Panc1 (cell line): ENCODE results near the gene GUCY2D. TPM values are rescaled to one million over a fixed set of nuclear protein-coding genes. Genes with fewer than 3 reads are reported as not detected.

Source experiments
- ATAC-seq: fragments of 200-7000 bp; cut with Tn5 transposase; 2 replicates; pipeline ENCODE4 v1.9.1; 2020; ENCODE audit warnings: mild to moderate bottlenecking, moderate library complexity
- BruUV-seq: library from RNA; stranded (reverse); fragments of 400-500 nt; replicated peaks from 2 replicates; lab custom pipeline; 2021; lab: Mats Ljungman, UMichigan
- CTCF ChIA-PET: fragments of 300-600 bp; sonication (Branson Sonifier 250); formaldehyde crosslinking; loops from one replicate; lab custom pipeline; 2022; ENCODE audit warnings: antibody characterized with exemption; lab: Charles Lee
- POLR2A ChIA-PET: fragments of 300-600 bp; sonication (Branson Sonifier 250); formaldehyde crosslinking; loops from one replicate; lab custom pipeline; 2022; ENCODE audit warnings: antibody characterized with exemption; lab: Charles Lee
- DNase-seq: peaks from one replicate; pipeline ENCODE4 v3.0.0-alpha.2; 2010; ENCODE audit warnings: low read depth, low spot score
- H3K27ac ChIP-seq: 2 replicates; pipeline ENCODE4 v1.5.1; 2011; ENCODE audit warnings: mild to moderate bottlenecking, low read length, inconsistent platforms
- H3K27me3 ChIP-seq: fragments of 200-500 bp; sonication (Bioruptor generic); 2 replicates; pipeline ENCODE4 v1.6.0; 2014; ENCODE audit warnings: low read length, inconsistent platforms; ENCODE audit not compliant: control insufficient read depth, insufficient read depth
- H3K36me3 ChIP-seq: fragments of 200-500 bp; sonication (Bioruptor generic); 2 replicates; pipeline ENCODE4 v1.5.1; 2014; ENCODE audit warnings: inconsistent platforms, mild to moderate bottlenecking, low read length, moderate library complexity; ENCODE audit not compliant: control insufficient read depth, insufficient read depth
- H3K4me1 ChIP-seq: 2 replicates; pipeline ENCODE4 v1.5.1; 2011; ENCODE audit warnings: inconsistent platforms, mild to moderate bottlenecking, low read length, moderate library complexity; ENCODE audit not compliant: control insufficient read depth, insufficient read depth
- H3K4me3 ChIP-seq, 2 experiments: 2 replicates each; pipeline ENCODE4 v1.5.1; 2011 to 2012; ENCODE audit warnings: low read depth in 2 of 2, low read length in 2 of 2, mild to moderate bottlenecking in 2 of 2, inconsistent platforms in 1 of 2, moderate library complexity in 1 of 2
- H3K9me3 ChIP-seq: fragments of 200-500 bp; sonication (Bioruptor generic); 2 replicates; pipeline ENCODE4 v1.5.1; 2014; ENCODE audit warnings: low read depth, mild to moderate bottlenecking, inconsistent platforms, low read length, moderate library complexity; ENCODE audit not compliant: control insufficient read depth, insufficient read depth
- CTCF ChIP-seq: fragments of 450-650 bp; IDR thresholded peaks from 2 replicates; pipeline ENCODE4 v1.5.1; 2017; ENCODE audit warnings: mild to moderate bottlenecking
- POLR2AphosphoS5 ChIP-seq: IDR thresholded peaks from 2 replicates; pipeline ENCODE4 v1.6.1; 2012; ENCODE audit warnings: mild to moderate bottlenecking, low read depth, low read length, moderate library complexity
- REST ChIP-seq, 2 experiments: IDR thresholded peaks; 2 replicates each; pipeline ENCODE4 v1.6.1; 2011 to 2012; ENCODE audit warnings: low read depth in 2 of 2, control low read depth in 1 of 2, low read length in 1 of 2, mild to moderate bottlenecking in 1 of 2, moderate library complexity in 1 of 2; ENCODE audit not compliant: insufficient read depth in 1 of 2
- SIN3A ChIP-seq: IDR thresholded peaks from 2 replicates; pipeline ENCODE4 v1.6.1; 2012; ENCODE audit warnings: low read depth, mild to moderate bottlenecking, low read length, moderate library complexity, borderline replicate concordance; ENCODE audit not compliant: insufficient read depth
- TCF7L2 ChIP-seq: IDR thresholded peaks from 2 replicates; pipeline ENCODE4 v1.6.1; 2011; ENCODE audit warnings: mild to moderate bottlenecking, low read depth, low read length, inconsistent platforms
- in situ Hi-C: cut with HindIII; loops from 2 replicates; pipeline ENCODE4 v1.10.0; 2016; ENCODE audit warnings: low sequenced_read_pairs, low pct_unique_long_range_greater_than_20kb
- intact Hi-C: fragments of 100-400 bp; cut with micrococcal nuclease; formaldehyde crosslinking; loops from one replicate; pipeline ENCODE4 v1.10.0; 2022; ENCODE audit not compliant: unreplicated experiment
- total RNA-seq: library from RNA; stranded (reverse); gene quantifications from one replicate; pipeline ENCODE4 v1.2.1, GENCODE V29; 2021; ENCODE audit not compliant: unreplicated experiment

GUCY2D gene
- total RNA-seq, 1 experiment from 2014 or later: not detected

GRCh38 chr17:7977805-7978204 lies 24.6 kb upstream of the GUCY2D start:
- no TSS peak for BruUV-seq
- DNase-seq (no peak), ATAC-seq (no peak)
- Histone ChIP-seq H3K4me3 (no peak overlapping the region), H3K27ac (no peak overlapping the region), H3K9me3 (no peaks in the 10 kb centered on the region), H3K36me3 (no peaks in the 10 kb centered on the region), H3K4me1 (no peaks in the 10 kb centered on the region), H3K27me3 (no peaks in the 10 kb centered on the region)
- no peak for TF ChIP-seq POLR2AphosphoS5
- no peak for TF ChIP-seq SIN3A
- TF ChIP-seq CTCF: no peak
- no peak for TF ChIP-seq REST (IDR thresholded peaks at IDR 0.05; ENCODE audit: insufficient read depth in 1 of 2, low read depth in 2 of 2, low read length in 1 of 2)
- intact Hi-C loops (no loop called here), in situ Hi-C loops (no loop called here)
- ChIA-PET CTCF (no interaction called here), POLR2A (no interaction called here)

GRCh38 chr17:7982173-7982572 lies 20.2 kb upstream of the GUCY2D start:
- no peaks in the 10 kb centered on the region for H3K9me3 ChIP-seq
- no peaks in the 10 kb centered on the region for H3K36me3 ChIP-seq
- no peak overlapping the region for H3K27ac ChIP-seq
- ATAC-seq (no peak), DNase-seq (no peak)
- no TSS peak for BruUV-seq
- no peaks in the 10 kb centered on the region for H3K4me1 ChIP-seq
- in situ Hi-C loops (no loop called here), intact Hi-C loops (no loop called here)
- ChIA-PET CTCF (interaction anchor here (0.5 to 0.9 kb wide), 2 partner anchors 93 to 120 kb away, joined by 3 to 4 read pairs; no protein-coding TSS in a partner anchor), POLR2A (no interaction called here)
- no peak overlapping the region for H3K4me3 ChIP-seq
- no peak for TF ChIP-seq POLR2AphosphoS5
- no peak for TF ChIP-seq CTCF
- TF ChIP-seq REST (IDR thresholded peaks at IDR 0.05; ENCODE audit: insufficient read depth in 1 of 2, low read depth in 2 of 2, low read length in 1 of 2): no peak
- TF ChIP-seq TCF7L2: no peak
- TF ChIP-seq SIN3A: no peak
- H3K27me3 ChIP-seq: no peaks in the 10 kb centered on the region
